ENCODE measurements around the gene URB1.

URB1 gene

GRCh38 chr21:32308696-32309095 lies 84.1 kb downstream of the URB1 start:
- H3F3A ChIP-seq (ENCODE audit: insufficient read depth), result no peaks in the 10 kb centered on the region
- no peak overlapping the region for H3K9ac ChIP-seq (ENCODE audit: low read length)
- H3K79me2 ChIP-seq (ENCODE audit: insufficient read depth, low read length), result no peaks in the 10 kb centered on the region
- TF ChIP-seq CTCF (IDR thresholded peaks at IDR 0.05; ENCODE audit: insufficient read depth, low read length, poor library complexity, severe bottlenecking) (no peak), EZH2phosphoT487 (conservative IDR thresholded peaks at IDR 0.05; ENCODE audit: low read length) (no peak)
- H3K9me3 ChIP-seq (ENCODE audit: insufficient read depth, low read length), result no peaks in the 10 kb centered on the region
- H3K36me3 ChIP-seq (ENCODE audit: low read length), result peaks cover 3% of the 10 kb centered on the region; the same call in 1 of the 2 replicates
- H4K20me1 ChIP-seq (ENCODE audit: low read depth, low read length), result no peaks in the 10 kb centered on the region
- no peak overlapping the region for H2AFZ ChIP-seq (ENCODE audit: low read depth, low read length, severe bottlenecking)
- no peaks in the 10 kb centered on the region for H3K9me2 ChIP-seq (replicated peaks; ENCODE audit: insufficient read depth, low read length)
- H3K4me3 ChIP-seq (ENCODE audit: insufficient read depth, low read length, poor library complexity, severe bottlenecking), result no peak overlapping the region
- H3K4me2 ChIP-seq (ENCODE audit: low read depth, low read length, poor library complexity, severe bottlenecking), result no peak overlapping the region
- no peaks in the 10 kb centered on the region for H3K27me3 ChIP-seq (ENCODE audit: low read length)
- H3K27ac ChIP-seq (ENCODE audit: low read depth, low read length), result no peak overlapping the region

GRCh38 chr21:32307706-32308105 lies 85.1 kb downstream of the URB1 start:
- H3K36me3 ChIP-seq (ENCODE audit: low read length), result no peaks in the 10 kb centered on the region
- TF ChIP-seq EZH2phosphoT487 (conservative IDR thresholded peaks at IDR 0.05; ENCODE audit: low read length), result no peak
- TF ChIP-seq CTCF (IDR thresholded peaks at IDR 0.05; ENCODE audit: insufficient read depth, low read length, poor library complexity, severe bottlenecking), result no peak
- H3K27me3 ChIP-seq (ENCODE audit: low read length), result no peaks in the 10 kb centered on the region
- no peaks in the 10 kb centered on the region for H3K9me3 ChIP-seq (ENCODE audit: insufficient read depth, low read length)
- H3F3A ChIP-seq (ENCODE audit: insufficient read depth), result no peaks in the 10 kb centered on the region
- no peaks in the 10 kb centered on the region for H3K9me2 ChIP-seq (replicated peaks; ENCODE audit: insufficient read depth, low read length)
- no peak overlapping the region for H3K4me3 ChIP-seq (ENCODE audit: insufficient read depth, low read length, poor library complexity, severe bottlenecking)
- no peak overlapping the region for H3K9ac ChIP-seq (ENCODE audit: low read length)
- H3K27ac ChIP-seq (ENCODE audit: low read depth, low read length), result no peak overlapping the region
- no peak overlapping the region for H2AFZ ChIP-seq (ENCODE audit: low read depth, low read length, severe bottlenecking)
- no peaks in the 10 kb centered on the region for H4K20me1 ChIP-seq (ENCODE audit: low read depth, low read length)
- H3K79me2 ChIP-seq (ENCODE audit: insufficient read depth, low read length), result no peaks in the 10 kb centered on the region
- H3K4me2 ChIP-seq (ENCODE audit: low read depth, low read length, poor library complexity, severe bottlenecking), result no peak overlapping the region

GRCh38 chr21:32306021-32306780 lies 86.6 kb downstream of the URB1 start:
- Histone ChIP-seq H3K27ac (ENCODE audit: low read depth, low read length) (no peak overlapping the region), H3K4me2 (ENCODE audit: low read depth, low read length, poor library complexity, severe bottlenecking) (no peak overlapping the region), H4K20me1 (ENCODE audit: low read depth, low read length) (no peaks in the 10 kb centered on the region), H3K9ac (ENCODE audit: low read length) (no peak overlapping the region), H3K4me3 (ENCODE audit: insufficient read depth, low read length, poor library complexity, severe bottlenecking) (no peak overlapping the region), H3K79me2 (ENCODE audit: insufficient read depth, low read length) (no peaks in the 10 kb centered on the region), H3F3A (ENCODE audit: insufficient read depth) (no peaks in the 10 kb centered on the region), H3K36me3 (ENCODE audit: low read length) (no peaks in the 10 kb centered on the region), H3K27me3 (ENCODE audit: low read length) (no peaks in the 10 kb centered on the region), H2AFZ (ENCODE audit: low read depth, low read length, severe bottlenecking) (no peak overlapping the region), H3K9me3 (ENCODE audit: insufficient read depth, low read length) (no peaks in the 10 kb centered on the region), H3K9me2 (replicated peaks; ENCODE audit: insufficient read depth, low read length) (no peaks in the 10 kb centered on the region)
- TF ChIP-seq EZH2phosphoT487 (conservative IDR thresholded peaks at IDR 0.05; ENCODE audit: low read length) (no peak), CTCF (IDR thresholded peaks at IDR 0.05; ENCODE audit: insufficient read depth, low read length, poor library complexity, severe bottlenecking) (no peak)
